ENCODE data around the gene OR14C36.

DNA sequence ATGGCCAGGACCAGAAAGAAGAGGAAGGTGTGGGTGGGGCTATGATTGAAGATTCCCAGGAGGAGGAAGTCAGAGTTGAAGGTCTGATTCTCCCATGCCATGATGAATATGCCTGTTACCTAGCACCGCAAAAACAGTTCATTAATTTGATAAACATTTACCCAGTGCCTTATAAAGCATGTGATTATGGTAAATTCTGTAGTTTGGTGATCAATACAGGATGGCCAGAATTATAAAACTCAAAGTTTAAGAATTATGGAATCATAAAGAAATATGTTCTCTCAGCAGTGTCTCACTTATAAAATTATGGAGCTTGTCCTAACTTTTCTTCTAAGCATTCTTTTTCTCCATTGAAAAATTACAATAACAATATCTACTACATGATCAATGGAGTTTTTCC is 24.1 kb upstream of the OR14C36 start, which contains the start of gene OR2M7:
- TF ChIP-seq POLR2AphosphoS5 (IDR thresholded peaks at IDR 0.05; ENCODE audit: low read depth, low read length) (no peak), SIN3A (IDR thresholded peaks at IDR 0.05; ENCODE audit: borderline replicate concordance, insufficient read depth, low read length) (no peak)
- TF ChIP-seq, protein P1, sequence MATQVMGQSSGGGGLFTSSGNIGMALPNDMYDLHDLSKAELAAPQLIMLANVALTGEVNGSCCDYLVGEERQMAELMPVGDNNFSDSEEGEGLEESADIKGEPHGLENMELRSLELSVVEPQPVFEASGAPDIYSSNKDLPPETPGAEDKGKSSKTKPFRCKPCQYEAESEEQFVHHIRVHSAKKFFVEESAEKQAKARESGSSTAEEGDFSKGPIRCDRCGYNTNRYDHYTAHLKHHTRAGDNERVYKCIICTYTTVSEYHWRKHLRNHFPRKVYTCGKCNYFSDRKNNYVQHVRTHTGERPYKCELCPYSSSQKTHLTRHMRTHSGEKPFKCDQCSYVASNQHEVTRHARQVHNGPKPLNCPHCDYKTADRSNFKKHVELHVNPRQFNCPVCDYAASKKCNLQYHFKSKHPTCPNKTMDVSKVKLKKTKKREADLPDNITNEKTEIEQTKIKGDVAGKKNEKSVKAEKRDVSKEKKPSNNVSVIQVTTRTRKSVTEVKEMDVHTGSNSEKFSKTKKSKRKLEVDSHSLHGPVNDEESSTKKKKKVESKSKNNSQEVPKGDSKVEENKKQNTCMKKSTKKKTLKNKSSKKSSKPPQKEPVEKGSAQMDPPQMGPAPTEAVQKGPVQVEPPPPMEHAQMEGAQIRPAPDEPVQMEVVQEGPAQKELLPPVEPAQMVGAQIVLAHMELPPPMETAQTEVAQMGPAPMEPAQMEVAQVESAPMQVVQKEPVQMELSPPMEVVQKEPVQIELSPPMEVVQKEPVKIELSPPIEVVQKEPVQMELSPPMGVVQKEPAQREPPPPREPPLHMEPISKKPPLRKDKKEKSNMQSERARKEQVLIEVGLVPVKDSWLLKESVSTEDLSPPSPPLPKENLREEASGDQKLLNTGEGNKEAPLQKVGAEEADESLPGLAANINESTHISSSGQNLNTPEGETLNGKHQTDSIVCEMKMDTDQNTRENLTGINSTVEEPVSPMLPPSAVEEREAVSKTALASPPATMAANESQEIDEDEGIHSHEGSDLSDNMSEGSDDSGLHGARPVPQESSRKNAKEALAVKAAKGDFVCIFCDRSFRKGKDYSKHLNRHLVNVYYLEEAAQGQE (IDR thresholded peaks at IDR 0.05; ENCODE audit: insufficient read depth in 1 of 2, low read depth in 2 of 2, low read length in 2 of 2) = no peak

Data from PFSK-1 (cell line).